H9 (cell line): ENCODE data around the gene CDK5R2. TPM values are rescaled to one million over a fixed set of nuclear protein-coding genes. Genes with fewer than 3 reads are reported as not detected.
A peak's percentile ranks its signal among the peaks of the same experiment; 100 is the strongest.

Experiments
- DNase-seq: peaks from one replicate; pipeline ENCODE4 v3.0.0-alpha.2; 2017
- H2AFZ ChIP-seq: one replicate; pipeline ENCODE4 v1.6.1; 2013; ENCODE audit warnings: mild to moderate bottlenecking, low read length, control low read depth, moderate library complexity
- H2AK5ac ChIP-seq: 2 replicates; pipeline ENCODE4 v1.6.1; 2013; ENCODE audit warnings: low read length, control low read depth, mixed read lengths; ENCODE audit not compliant: insufficient read length
- H2BK120ac ChIP-seq: one replicate; pipeline ENCODE4 v1.6.1; 2013; ENCODE audit warnings: low read depth, mild to moderate bottlenecking, low read length, control low read depth, inconsistent platforms; ENCODE audit not compliant: poor library complexity, severe bottlenecking
- H2BK12ac ChIP-seq: 2 replicates; pipeline ENCODE4 v1.6.1; 2013; ENCODE audit warnings: low read length, control low read depth, mixed read lengths, low read depth; ENCODE audit not compliant: insufficient read length
- H2BK15ac ChIP-seq: 2 replicates; pipeline ENCODE4 v1.6.1; 2013; ENCODE audit warnings: low read depth, low read length, control low read depth
- H2BK20ac ChIP-seq: one replicate; pipeline ENCODE4 v1.6.1; 2013; ENCODE audit warnings: low read depth, mild to moderate bottlenecking, low read length, control low read depth, inconsistent platforms; ENCODE audit not compliant: poor library complexity, severe bottlenecking
- H2BK5ac ChIP-seq: 2 replicates; pipeline ENCODE4 v1.6.1; 2013; ENCODE audit warnings: low read length, control low read depth, mixed read lengths; ENCODE audit not compliant: insufficient read length
- H3K14ac ChIP-seq: 2 replicates; pipeline ENCODE4 v1.6.1; 2013; ENCODE audit warnings: low read length, control low read depth; ENCODE audit not compliant: insufficient read depth
- H3K18ac ChIP-seq: 2 replicates; pipeline ENCODE4 v1.6.1; 2013; ENCODE audit warnings: low read depth, mild to moderate bottlenecking, mixed read lengths, low read length, control low read depth; ENCODE audit not compliant: insufficient read length
- H3K23ac ChIP-seq: 2 replicates; pipeline ENCODE4 v1.6.1; 2013; ENCODE audit warnings: low read length, control low read depth, mixed read lengths, low read depth; ENCODE audit not compliant: insufficient read length
- H3K23me2 ChIP-seq: 2 replicates; pipeline ENCODE4 v1.6.1; 2013; ENCODE audit warnings: low read depth, mild to moderate bottlenecking, mixed read lengths, low read length, control low read depth; ENCODE audit not compliant: insufficient read length, poor library complexity, severe bottlenecking
- H3K27ac ChIP-seq: 2 replicates; pipeline ENCODE4 v1.5.1; 2013; ENCODE audit warnings: low read length, control low read depth, mixed read lengths, low read depth; ENCODE audit not compliant: insufficient read length
- H3K27me3 ChIP-seq: 2 replicates; pipeline ENCODE4 v1.6.1; 2013; ENCODE audit warnings: low read length, control low read depth, inconsistent platforms; ENCODE audit not compliant: insufficient read depth
- H3K4ac ChIP-seq: 2 replicates; pipeline ENCODE4 v1.6.1; 2013; ENCODE audit warnings: low read depth, mild to moderate bottlenecking, control low read depth, inconsistent platforms, low read length, moderate library complexity
- H3K4me1 ChIP-seq: 2 replicates; pipeline ENCODE4 v1.6.1; 2013; ENCODE audit warnings: low read length, control low read depth, inconsistent platforms; ENCODE audit not compliant: insufficient read depth
- H3K4me2 ChIP-seq: 2 replicates; pipeline ENCODE4 v1.6.1; 2013; ENCODE audit warnings: low read length, control low read depth, mixed read lengths; ENCODE audit not compliant: insufficient read length, insufficient read depth
- H3K56ac ChIP-seq: 2 replicates; pipeline ENCODE4 v1.6.1; 2013; ENCODE audit warnings: low read depth, mild to moderate bottlenecking, mixed read lengths, low read length, control low read depth; ENCODE audit not compliant: insufficient read length
- H3K79me1 ChIP-seq: 2 replicates; pipeline ENCODE4 v1.6.1; 2013; ENCODE audit warnings: low read depth, mild to moderate bottlenecking, moderate library complexity, low read length, control low read depth, inconsistent platforms; ENCODE audit not compliant: insufficient read depth, poor library complexity, severe bottlenecking
- H3K79me2 ChIP-seq: 2 replicates; pipeline ENCODE4 v1.6.1; 2013; ENCODE audit warnings: low read length, control low read depth, inconsistent platforms; ENCODE audit not compliant: insufficient read depth
- H3K9ac ChIP-seq: 2 replicates; pipeline ENCODE4 v1.6.1; 2013; ENCODE audit warnings: low read length, control low read depth, mixed read lengths; ENCODE audit not compliant: insufficient read length; ENCODE audit errors: extremely low read depth
- H3K9me3 ChIP-seq: one replicate; pipeline ENCODE4 v1.6.1; 2013; ENCODE audit warnings: low read depth, low read length, inconsistent platforms; ENCODE audit not compliant: control insufficient read depth
- H3T11ph ChIP-seq: one replicate; pipeline ENCODE4 v1.6.1; 2013; ENCODE audit warnings: mild to moderate bottlenecking, low read length, control low read depth, inconsistent platforms
- H4K20me1 ChIP-seq: one replicate; pipeline ENCODE4 v1.6.1; 2013; ENCODE audit not compliant: control insufficient read depth, insufficient read length, insufficient read depth
- H4K5ac ChIP-seq: 2 replicates; pipeline ENCODE4 v1.6.1; 2013; ENCODE audit warnings: low read depth, mild to moderate bottlenecking, mixed read lengths, low read length, control low read depth; ENCODE audit not compliant: insufficient read length
- H4K8ac ChIP-seq: replicated peaks from 2 replicates; pipeline ENCODE4 v1.6.1; 2013; ENCODE audit warnings: low read length, control low read depth, mixed read lengths, low read depth; ENCODE audit not compliant: insufficient read length
- H4K91ac ChIP-seq: 2 replicates; pipeline ENCODE4 v1.6.1; 2013; ENCODE audit warnings: low read depth, mild to moderate bottlenecking, moderate library complexity, mixed read lengths, low read length, control low read depth; ENCODE audit not compliant: insufficient read length
- H3K27ac Mint-ChIP-seq, 3 experiments: 2 replicates in 2 of 3; 3 replicates in 1 of 3; pipeline ENCODE4 v1.8.0; 2020 to 2021; ENCODE audit warnings: mixed read lengths in 3 of 3, mild to moderate bottlenecking in 1 of 3, moderate library complexity in 1 of 3
- H3K27me3 Mint-ChIP-seq: 2 replicates; pipeline ENCODE4 v1.8.0; 2021; ENCODE audit warnings: low read depth, mild to moderate bottlenecking, moderate library complexity, mixed read lengths
- H3K36me3 Mint-ChIP-seq, 3 experiments: 2 replicates in 2 of 3; 3 replicates in 1 of 3; pipeline ENCODE4 v1.8.0; 2020 to 2021; ENCODE audit warnings: low read depth in 3 of 3, mixed read lengths in 3 of 3; ENCODE audit not compliant: insufficient read depth in 1 of 3
- H3K4me1 Mint-ChIP-seq, 2 experiments: 2 replicates each; pipeline ENCODE4 v1.8.0; 2020; ENCODE audit warnings: mixed read lengths in 2 of 2
- H3K4me3 Mint-ChIP-seq, 2 experiments: 2 replicates in 1 of 2; 3 replicates in 1 of 2; pipeline ENCODE4 v1.8.0; 2020 to 2021; ENCODE audit warnings: mild to moderate bottlenecking in 2 of 2, mixed read lengths in 2 of 2, moderate library complexity in 1 of 2
- H3K9me3 Mint-ChIP-seq, 2 experiments: 2 replicates in 1 of 2; 3 replicates in 1 of 2; pipeline ENCODE4 v1.8.0; 2020; ENCODE audit warnings: mild to moderate bottlenecking in 2 of 2, mixed read lengths in 2 of 2, moderate library complexity in 1 of 2
- WGBS: extraction: QIAGEN DNeasy Blood & Tissue Kit; methylation state at CpG from one replicate; pipeline ENCODE4 v1.1.7; 2013; ENCODE audit warnings: missing lambda C conversion rate, low lambda C conversion rate, mixed read lengths; ENCODE audit not compliant: insufficient read length; ENCODE audit errors: extremely low coverage; 5-methylcytosine and 5-hydroxymethylcytosine counted together
- total RNA-seq: library from RNA; stranded (reverse); gene quantifications from 2 replicates; pipeline ENCODE4 v1.2.1, GENCODE V29; 2021
- TF ChIP-seq, protein P1 (sequence below): fragments of 200-600 bp; sonication (generic); conservative IDR thresholded peaks from 3 replicates; pipeline ENCODE4 v1.8.0; 2021; ENCODE audit warnings: antibody characterized with exemption, mild to moderate bottlenecking

CDK5R2 gene
- total RNA-seq, 1 experiment from 2014 or later: 0.26 TPM

DNA sequence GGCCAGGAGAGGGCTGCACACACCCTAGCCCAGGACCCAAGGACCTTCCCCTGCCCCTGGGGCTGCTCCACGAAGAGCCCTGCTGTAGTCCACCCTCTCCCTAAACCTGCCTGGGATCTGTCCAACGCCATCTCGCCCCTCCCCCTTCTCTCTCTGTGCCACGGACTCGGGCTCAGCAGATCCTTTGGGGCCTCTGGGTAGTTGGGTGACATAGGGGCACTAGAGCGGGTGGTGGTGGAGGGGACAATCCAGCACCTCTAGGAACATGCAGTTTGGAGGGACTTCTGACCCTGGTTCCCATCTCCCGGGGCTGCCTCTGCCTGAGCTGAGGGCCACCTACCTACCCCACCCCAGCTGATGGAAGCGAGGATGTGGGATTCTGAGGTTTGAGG is 41.1 kb downstream of the CDK5R2 start:
- no peaks in the 10 kb centered on the region for H3K79me1 ChIP-seq
- DNase-seq: peak; percentile 37
- peak overlapping the region in 1 of 2 experiments; percentile 50; a peak in 2 of 5 replicates for H3K4me3 Mint-ChIP-seq
- H2BK5ac ChIP-seq: no peak overlapping the region
- H3K4me1 Mint-ChIP-seq: peaks cover 32 to 42% of the 10 kb centered on the region in 2 experiments
- no peak overlapping the region for H3K23ac ChIP-seq
- TF ChIP-seq, protein P1, sequence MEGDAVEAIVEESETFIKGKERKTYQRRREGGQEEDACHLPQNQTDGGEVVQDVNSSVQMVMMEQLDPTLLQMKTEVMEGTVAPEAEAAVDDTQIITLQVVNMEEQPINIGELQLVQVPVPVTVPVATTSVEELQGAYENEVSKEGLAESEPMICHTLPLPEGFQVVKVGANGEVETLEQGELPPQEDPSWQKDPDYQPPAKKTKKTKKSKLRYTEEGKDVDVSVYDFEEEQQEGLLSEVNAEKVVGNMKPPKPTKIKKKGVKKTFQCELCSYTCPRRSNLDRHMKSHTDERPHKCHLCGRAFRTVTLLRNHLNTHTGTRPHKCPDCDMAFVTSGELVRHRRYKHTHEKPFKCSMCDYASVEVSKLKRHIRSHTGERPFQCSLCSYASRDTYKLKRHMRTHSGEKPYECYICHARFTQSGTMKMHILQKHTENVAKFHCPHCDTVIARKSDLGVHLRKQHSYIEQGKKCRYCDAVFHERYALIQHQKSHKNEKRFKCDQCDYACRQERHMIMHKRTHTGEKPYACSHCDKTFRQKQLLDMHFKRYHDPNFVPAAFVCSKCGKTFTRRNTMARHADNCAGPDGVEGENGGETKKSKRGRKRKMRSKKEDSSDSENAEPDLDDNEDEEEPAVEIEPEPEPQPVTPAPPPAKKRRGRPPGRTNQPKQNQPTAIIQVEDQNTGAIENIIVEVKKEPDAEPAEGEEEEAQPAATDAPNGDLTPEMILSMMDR: no peak
- no peak overlapping the region for H2BK120ac ChIP-seq
- no peak overlapping the region for H3K27ac ChIP-seq
- H2BK12ac ChIP-seq: no peak overlapping the region
- H2BK15ac ChIP-seq: no peak overlapping the region
- H3K4me2 ChIP-seq: no peak overlapping the region
- no peaks in the 10 kb centered on the region for H4K20me1 ChIP-seq
- H4K8ac ChIP-seq: no peak overlapping the region
- H3K56ac ChIP-seq: no peak overlapping the region
- H3K4ac ChIP-seq: no peak overlapping the region
- H2BK20ac ChIP-seq: no peak overlapping the region
- H3K79me2 ChIP-seq: no peaks in the 10 kb centered on the region
- peaks cover 10% of the 10 kb centered on the region for H3K23me2 ChIP-seq
- no peaks in the 10 kb centered on the region for H3K9me3 ChIP-seq
- H3K27ac Mint-ChIP-seq: no peak overlapping the region
- H3K9ac ChIP-seq: no peak overlapping the region
- peaks cover 0 to 6% of the 10 kb centered on the region in 2 experiments; a peak in 2 of 5 replicates for H3K9me3 Mint-ChIP-seq
- H3K27me3 Mint-ChIP-seq: peaks cover 99% of the 10 kb centered on the region
- H3K18ac ChIP-seq: no peak overlapping the region
- no peak overlapping the region for H2AK5ac ChIP-seq
- no peak overlapping the region for H4K91ac ChIP-seq
- H3T11ph ChIP-seq: no peak overlapping the region
- no CpG with 5 or more reads among the region's 8 CpGs for WGBS
- no peak overlapping the region for H4K5ac ChIP-seq
- H2AFZ ChIP-seq: no peak overlapping the region
- peaks cover 9% of the 10 kb centered on the region; the same call in 1 of the 2 replicates for H3K4me1 ChIP-seq
- H3K14ac ChIP-seq: no peak overlapping the region
- H3K36me3 Mint-ChIP-seq: no peaks in the 10 kb centered on the region; a peak in 1 of 7 replicates
- H3K27me3 ChIP-seq: peaks cover 81% of the 10 kb centered on the region
